HT1080 (cell line): ENCODE measurements around the gene SRPK3. TPM values are rescaled to one million over a fixed set of nuclear protein-coding genes. Genes with fewer than 3 reads are reported as not detected.

Experiments used
- DNase-seq: peaks from one replicate; pipeline ENCODE4 v3.0.0-alpha.2; 2015; ENCODE audit warnings: low read depth
- total RNA-seq: library from RNA; depleted of rRNA; stranded (reverse); fragments of >200 nt; shearing (Covaris generic); gene quantifications from 2 replicates; pipeline ENCODE4 v1.2.3, GENCODE V29; 2014

The SRPK3 gene
- total RNA-seq, 1 experiment from 2014 or later = not detected

- no peak for DNase-seq
Observed at GRCh38 chrX:153781428-153782047, 697 bp downstream of the SRPK3 start.

- DNase-seq = no peak
Observed at GRCh38 chrX:153782313-153782712, 1.5 kb downstream of the SRPK3 start.

- DNase-seq = no peak
Observed at GRCh38 chrX:153782871-153783270, 2.0 kb downstream of the SRPK3 start.

GRCh38 chrX:153783378-153784013, 2.7 kb downstream of the SRPK3 start:
- no peak for DNase-seq

GRCh38 chrX:153784325-153784967, 3.6 kb downstream of the SRPK3 start:
- DNase-seq = no peak

GRCh38 chrX:153786669-153787068, 5.8 kb downstream of the SRPK3 start:
- no peak for DNase-seq

GRCh38 chrX:153789654-153790053, 8.8 kb downstream of the SRPK3 start:
- no peak for DNase-seq

- no peak for DNase-seq
Observed at GRCh38 chrX:153791104-153791852, 10.4 kb downstream of the SRPK3 start.

GRCh38 chrX:153792368-153792767, 11.5 kb downstream of the SRPK3 start:
- no peak for DNase-seq

- DNase-seq = no peak
Observed at GRCh38 chrX:153793291-153793690, 12.4 kb downstream of the SRPK3 start.

- DNase-seq = peak; percentile 94
Observed at GRCh38 chrX:153794018-153794896, 13.4 kb downstream of the SRPK3 start, which contains the start of the genes IDH3G and SSR4. TSS of gene IDH3G (minus strand) at chrX:153794375. CDS start at chrX:153794326, 49 bp downstream. TSS of gene SSR4 (plus strand) at chrX:153794668. CDS start at chrX:153794688, 20 bp downstream.

- DNase-seq = no peak
Observed at GRCh38 chrX:153794897-153795816, 14.3 kb downstream of the SRPK3 start.

GRCh38 chrX:153797415-153798015, 16.7 kb downstream of the SRPK3 start:
- no peak for DNase-seq

- DNase-seq = no peak
Observed at GRCh38 chrX:153799326-153799725, 18.5 kb downstream of the SRPK3 start.

- no peak for DNase-seq
Observed at GRCh38 chrX:153800177-153800722, 19.4 kb downstream of the SRPK3 start.

GRCh38 chrX:153800746-153801145, 19.9 kb downstream of the SRPK3 start:
- no peak for DNase-seq

- DNase-seq = no peak
Observed at GRCh38 chrX:153801669-153802068, 20.8 kb downstream of the SRPK3 start.

- no peak for DNase-seq
Observed at GRCh38 chrX:153802513-153803045, 21.7 kb downstream of the SRPK3 start.
